Upper lobe of left lung (tissue), 4 donors: ENCODE data around the gene CTSE.

Source experiments
- CTCF ChIP-seq, 6 experiments: fragments of 450-650 bp in 4 of 6; fragments of 200-600 bp in 2 of 6; sonication (generic) in 2 of 6; IDR thresholded peaks; one replicate each; pipeline ENCODE4 v1.5.1; 2016 to 2019; ENCODE audit warnings: antibody characterized with exemption in 6 of 6
- POLR2A ChIP-seq, 4 donors: fragments of 450-650 bp; IDR thresholded peaks; one replicate each; pipeline ENCODE4 v1.5.1; 2016 to 2017; ENCODE audit warnings: antibody characterized with exemption in 4 of 4, mild to moderate bottlenecking in 2 of 4

DNA sequence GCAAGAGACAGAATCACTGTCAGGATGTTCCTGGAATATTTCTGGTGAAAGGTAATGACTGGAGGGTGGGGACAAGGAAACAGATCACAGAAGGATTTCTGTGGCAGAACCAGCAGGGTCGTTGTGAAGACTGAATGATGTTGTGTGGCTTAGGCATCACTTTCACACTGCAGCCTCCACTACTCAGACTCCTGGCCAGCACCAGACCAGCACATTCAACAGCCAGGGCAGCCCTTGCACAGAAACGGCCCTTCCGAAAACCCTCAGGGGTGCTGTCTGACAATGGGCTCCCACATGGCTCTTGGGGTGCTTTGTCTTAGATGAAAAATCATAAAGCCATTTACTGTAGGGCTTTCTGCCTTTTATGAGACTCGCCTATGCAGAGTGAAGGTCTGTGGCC, 16.7 kb downstream of the CTSE start:
- TF ChIP-seq POLR2A (IDR thresholded peaks at IDR 0.05) (no peak), CTCF (IDR thresholded peaks at IDR 0.05) (no peak)
